SIG-M5 (cell line): ENCODE data around the gene RNASE2.
"Not testable (repeated sequence)": the region's sequence is repeated elsewhere in the genome, so short reads cannot be mapped to it uniquely, and the experiment has no call there.

Source experiments
- DNase-seq: peaks from one replicate; lab custom pipeline; 2025; lab: John Stamatoyannopoulos, UW

Gene RNASE2

GRCh38 chr14:20982646-20983369 lies 27.5 kb downstream of the RNASE2 start:
- no peak for DNase-seq

GRCh38 chr14:20985650-20986049 lies 30.4 kb downstream of the RNASE2 start:
- not testable (repeated sequence) for DNase-seq

- no peak for DNase-seq
These were observed 31.5 kb downstream of the RNASE2 start for GRCh38 chr14:20986811-20987210.

- no peak for DNase-seq
These were observed 33.6 kb downstream of the RNASE2 start for GRCh38 chr14:20988717-20989470.

GRCh38 chr14:20989471-20989786 lies 34.1 kb downstream of the RNASE2 start:
- no peak for DNase-seq

- peak; percentile 85 for DNase-seq
These were observed 34.7 kb downstream of the RNASE2 start, which contains the start of gene METTL17 for GRCh38 chr14:20989787-20990600. Gene METTL17 (plus strand): TSS chr14:20989980. CDS start chr14:20990003, 23 bp downstream.

DNA sequence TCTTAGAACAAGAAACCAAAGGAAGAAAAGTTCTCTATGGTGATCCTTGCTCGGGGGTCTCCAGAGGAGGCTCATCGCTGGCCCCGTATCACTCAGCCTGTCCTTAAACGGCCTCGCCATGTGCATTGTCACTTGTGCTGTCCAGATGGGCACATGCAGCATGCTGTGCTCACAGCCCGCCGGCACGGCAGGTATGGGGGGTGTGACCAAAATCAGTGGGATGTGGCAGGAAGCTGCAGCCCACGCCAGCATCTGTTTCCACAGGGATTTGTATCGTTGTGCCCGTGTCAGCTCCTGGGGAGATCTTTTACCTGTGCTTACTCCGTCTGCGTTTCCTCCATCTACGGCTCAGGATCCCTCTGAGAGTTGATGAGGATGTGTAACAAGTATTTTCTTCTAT lies 41.2 kb downstream of the RNASE2 start:
- no peak for DNase-seq

DNA sequence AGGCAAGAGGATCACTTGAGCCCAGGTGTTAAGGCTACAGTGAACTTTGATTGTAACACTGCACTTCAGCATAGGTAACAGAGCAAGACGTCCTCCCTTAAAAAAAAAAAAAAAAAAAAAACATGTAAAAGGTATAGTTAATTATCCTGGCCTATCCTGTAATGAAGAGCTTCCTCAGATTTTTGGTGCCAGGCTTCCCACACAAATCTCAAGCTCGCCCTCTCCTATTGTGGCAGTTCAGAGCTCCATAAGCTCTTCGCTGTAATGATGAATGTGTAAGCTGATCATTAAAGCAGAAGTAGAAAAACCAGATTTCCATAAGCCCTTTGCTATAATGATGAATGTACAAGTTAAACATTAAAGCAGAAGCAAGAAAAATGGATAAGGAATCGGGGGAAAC lies 41.8 kb downstream of the RNASE2 start:
- DNase-seq = no peak

DNA sequence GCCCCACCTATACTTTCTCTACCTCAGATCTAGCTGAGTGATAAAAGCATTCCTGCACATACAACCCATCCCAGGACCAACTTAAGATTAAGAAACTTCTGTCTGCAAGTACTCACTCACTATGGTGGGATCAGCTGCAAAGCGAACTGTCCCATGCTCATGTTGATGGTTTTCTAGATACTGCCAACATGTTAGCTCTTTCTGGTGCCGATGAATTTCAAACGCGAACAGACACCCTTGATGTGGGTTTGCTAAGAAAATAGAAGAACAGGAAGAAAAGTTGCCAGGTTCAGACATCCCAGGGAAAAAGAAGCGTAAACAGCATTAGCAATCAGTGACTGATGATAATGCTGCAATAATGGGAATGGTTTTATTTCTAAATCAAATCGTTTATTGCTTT lies 42.3 kb downstream of the RNASE2 start:
- DNase-seq = no peak

- DNase-seq = no peak
These were observed 42.9 kb downstream of the RNASE2 start for GRCh38 chr14:20998139-20998538.

GRCh38 chr14:20998674-20999366 lies 43.5 kb downstream of the RNASE2 start, which contains the start of gene SLC39A2:
Gene SLC39A2 (plus strand): TSS chr14:20999293. CDS start chr14:20999447, 154 bp downstream.
- DNase-seq = no peak

- DNase-seq = no peak
These were observed 44.3 kb downstream of the RNASE2 start for GRCh38 chr14:20999591-20999990.

- no peak for DNase-seq
These were observed 45.9 kb downstream of the RNASE2 start for GRCh38 chr14:21001218-21001617.

DNA sequence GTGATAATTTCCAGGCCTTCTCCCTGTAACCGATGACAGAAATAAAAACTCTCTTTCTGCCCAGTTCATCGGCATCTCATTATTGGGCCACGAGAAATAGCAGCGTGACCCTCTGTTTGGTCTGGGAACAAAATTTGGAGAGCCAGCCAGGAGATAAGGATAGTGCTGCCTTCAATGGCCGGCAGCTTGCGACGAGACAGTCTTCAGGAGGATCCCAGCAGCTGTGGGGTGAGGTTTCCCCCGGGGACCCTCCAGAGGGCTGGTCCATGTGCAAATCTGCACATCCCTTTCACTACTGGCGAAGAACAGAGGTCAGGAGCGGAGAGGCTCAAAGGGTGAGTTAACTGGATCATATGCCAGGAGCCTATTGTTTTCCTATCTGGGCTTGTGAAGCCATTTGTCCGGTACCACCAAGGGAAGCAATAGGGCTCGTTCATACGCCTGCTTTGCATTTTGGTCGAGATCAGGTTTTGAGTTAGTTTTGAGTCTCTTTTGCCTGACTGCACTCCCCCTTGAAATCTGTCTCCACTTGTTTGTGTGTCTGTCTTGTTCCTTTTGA lies 48.6 kb downstream of the RNASE2 start:
- no peak for DNase-seq
